Stomach (tissue), 9 donors: ENCODE results near the gene TRAIP. TPM values are rescaled to one million over a fixed set of nuclear protein-coding genes. Genes with fewer than 3 reads are reported as not detected.

Experiments used
- DNase-seq, 2 donors: peaks; one replicate each; pipeline versions ENCODE4 v3.0.0 to v3.0.0-alpha.2; 2013 to 2019
- H3K27ac ChIP-seq, 5 donors: fragments of 200-600 bp in 4 of 5; sonication (generic) in 4 of 5; one replicate each; pipeline ENCODE4 v1.5.1; 2013 to 2019; ENCODE audit warnings: mild to moderate bottlenecking in 1 of 5, moderate library complexity in 1 of 5
- H3K27me3 ChIP-seq, 3 donors: fragments of 200-600 bp; sonication (generic); one replicate each; pipeline ENCODE4 v1.5.1; 2017 to 2019; ENCODE audit warnings: mixed run types in 1 of 3
- H3K36me3 ChIP-seq, 4 donors: fragments of 200-600 bp; sonication (generic); 1 replicate in 3 of 4; 2 replicates in 1 of 4; pipeline ENCODE4 v1.5.1; 2016 to 2019
- H3K4me1 ChIP-seq, 4 donors: fragments of 200-600 bp; sonication (generic); one replicate each; pipeline ENCODE4 v1.5.1; 2016 to 2019
- H3K4me3 ChIP-seq, 4 donors: fragments of 200-600 bp; sonication (generic) in 3 of 4; one replicate each; pipeline ENCODE4 v1.5.1; 2016 to 2019; ENCODE audit warnings: mild to moderate bottlenecking in 1 of 4
- H3K9me3 ChIP-seq, 4 donors: fragments of 200-600 bp; sonication (generic); one replicate each; pipeline ENCODE4 v1.5.1; 2016 to 2019
- EP300 ChIP-seq: sonication (generic); formaldehyde crosslinking; IDR thresholded peaks from one replicate; pipeline ENCODE4 v1.6.1; 2017; ENCODE audit warnings: antibody characterized with exemption
- POLR2A ChIP-seq, 4 donors: fragments of 450-650 bp; IDR thresholded peaks; one replicate each; pipeline ENCODE4 v1.6.1; 2016; ENCODE audit warnings: antibody characterized with exemption in 4 of 4, control low read depth in 2 of 4, mild to moderate bottlenecking in 1 of 4, moderate library complexity in 1 of 4
- POLR2AphosphoS5 ChIP-seq, 3 donors: sonication (generic); formaldehyde crosslinking; IDR thresholded peaks; one replicate each; pipeline ENCODE4 v1.6.1; 2016; ENCODE audit warnings: antibody characterized with exemption in 3 of 3
- WGBS, 5 donors: extraction: QIAGEN DNeasy Blood & Tissue Kit in 3 of 5; methylation state at CpG; one replicate each; pipeline versions ENCODE4 v1.1.5 to v1.1.7; 2013 to 2018; 5-methylcytosine and 5-hydroxymethylcytosine counted together
- intact Hi-C: fragments of 100-400 bp; cut with DNase I; formaldehyde crosslinking; loops from one replicate; pipeline ENCODE4 v1.15.1; 2023; ENCODE audit warnings: low total_unique reads
- polyA plus RNA-seq, 3 donors: library from polyadenylated mRNA; stranded (reverse); fragments of 200-250 nt; gene quantifications; one replicate each; pipeline ENCODE4 v1.2.3, GENCODE V29; 2013
- total RNA-seq, 5 donors: library from RNA; depleted of rRNA; stranded (reverse); fragments of >200 nt; gene quantifications; one replicate each; pipeline versions ENCODE4 v1.1.0 to v1.2.3, GENCODE V29; 2014 to 2016
- TF ChIP-seq, protein P1 (sequence below), 7 experiments: fragments of 450-650 bp in 4 of 7; fragments of 200-600 bp in 3 of 7; sonication (generic) in 3 of 7; IDR thresholded peaks; one replicate each; pipeline ENCODE4 v1.5.1; 2016 to 2019; ENCODE audit warnings: antibody characterized with exemption in 7 of 7, control low read depth in 2 of 7, mild to moderate bottlenecking in 1 of 7
- donor health status: healthy with polysubstance abuse.
- donor health status: Bipolar disorder and iron deficiency.
- donor health status: healthy.

TRAIP gene
- total and polyA plus RNA-seq, 8 donors, result 1.5 to 7.0 (median 2.5) TPM; not detected in 2

DNA sequence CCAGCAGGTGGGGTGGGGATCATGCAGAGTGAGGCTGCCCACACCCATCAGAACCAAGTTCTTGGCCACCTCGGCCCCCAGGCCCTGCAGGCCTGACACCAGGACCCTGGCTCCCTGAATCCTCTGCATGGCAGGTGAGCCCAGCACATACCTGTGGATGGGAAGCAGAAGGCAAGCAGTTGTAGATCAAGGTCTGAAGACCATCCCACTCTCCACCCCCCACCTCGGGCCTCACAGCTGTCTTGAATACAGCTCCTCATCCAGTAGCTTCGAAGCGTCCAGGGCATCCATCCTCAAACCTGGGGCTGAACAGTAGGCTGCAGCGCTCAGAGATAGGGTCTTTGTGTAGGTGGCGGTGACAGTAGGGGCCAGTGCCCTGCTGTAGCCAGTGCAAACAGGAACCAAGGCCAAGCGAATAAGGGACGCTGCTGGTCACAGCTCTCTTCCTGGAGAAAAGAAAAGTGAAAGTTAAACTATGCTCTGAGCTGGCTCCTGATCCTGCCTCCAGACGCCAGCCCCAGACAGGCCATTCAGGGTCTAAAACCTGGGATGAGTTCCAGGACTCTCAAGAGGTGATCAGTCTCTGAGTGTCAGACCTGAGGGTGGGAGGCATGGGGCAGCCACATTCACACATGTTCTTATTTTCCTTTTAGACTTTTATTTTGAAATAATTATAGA is 42.7 kb downstream of the TRAIP start, which contains the start of gene UBA7:
TSS of gene UBA7 (minus strand) at position 457 of the 678 bp plus-strand sequence. CDS start at position 291, 166 bp downstream.
- Histone ChIP-seq H3K4me3 (peak within 1 kb of the TSS; percentile 50 to 58 (median 54)), H3K9me3 (no peaks in the 10 kb centered on the region), H3K36me3 (peaks cover 7 to 40% (median 38%) of the 10 kb centered on the region in 4 donors), H3K27me3 (no peaks in the 10 kb centered on the region), H3K27ac (peak within 1 kb of the TSS; percentile 53 to 85 (median 82)), H3K4me1 (peaks cover 13 to 35% (median 25%) of the 10 kb centered on the region in 4 donors)
- intact Hi-C loops, result no loop called here
- TF ChIP-seq POLR2AphosphoS5 (IDR thresholded peaks at IDR 0.05) (peak; percentile 19 to 41 (median 26)), EP300 (no peak)
- peak; percentile 61 to 89 for DNase-seq
- WGBS, 5 donors, result 2 to 12% (median 7%) methylated on average over 7 to 9 of the region's 9 CpGs

DNA sequence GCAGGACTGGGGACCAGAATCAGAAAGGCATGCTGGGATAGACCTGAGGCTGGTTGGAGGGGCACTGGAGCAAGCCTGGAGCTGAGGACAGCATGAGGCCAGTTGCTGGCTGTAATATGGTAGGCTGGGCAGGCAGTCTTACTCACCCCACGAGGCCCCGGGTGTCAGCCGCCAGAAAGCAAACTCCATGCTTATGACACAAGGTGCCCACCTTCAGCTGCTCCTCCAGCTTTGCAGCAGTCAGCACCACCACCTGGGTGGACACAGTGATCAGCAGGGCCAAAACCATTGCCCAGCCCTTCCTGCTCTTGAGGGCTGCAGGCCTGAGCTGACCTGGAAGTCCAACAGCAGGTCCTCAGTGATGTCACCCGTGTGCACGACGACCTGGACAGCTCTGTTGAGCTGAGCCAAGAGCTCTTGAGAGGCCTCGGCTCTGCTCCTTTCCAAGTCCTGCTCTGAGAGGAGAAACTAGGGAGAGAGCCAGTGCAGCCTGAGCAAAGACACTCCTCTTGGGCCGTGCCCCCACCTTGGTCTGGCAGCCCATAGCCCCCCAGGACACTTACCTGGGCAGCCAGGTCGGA is 43.4 kb downstream of the TRAIP start:
- Histone ChIP-seq H3K4me3 (peak overlapping the region; percentile 50 to 58 (median 54)), H3K27ac (peak overlapping the region; percentile 53 to 85 (median 82)), H3K4me1 (peaks cover 13 to 37% (median 26%) of the 10 kb centered on the region in 4 donors), H3K9me3 (no peaks in the 10 kb centered on the region), H3K27me3 (no peaks in the 10 kb centered on the region), H3K36me3 (peaks cover 7 to 46% (median 42%) of the 10 kb centered on the region in 4 donors)
- no peak for DNase-seq
- 15 to 41% (median 28%) methylated on average over 7 to 9 of the region's 9 CpGs for WGBS, 5 donors
- TF ChIP-seq, protein P1, sequence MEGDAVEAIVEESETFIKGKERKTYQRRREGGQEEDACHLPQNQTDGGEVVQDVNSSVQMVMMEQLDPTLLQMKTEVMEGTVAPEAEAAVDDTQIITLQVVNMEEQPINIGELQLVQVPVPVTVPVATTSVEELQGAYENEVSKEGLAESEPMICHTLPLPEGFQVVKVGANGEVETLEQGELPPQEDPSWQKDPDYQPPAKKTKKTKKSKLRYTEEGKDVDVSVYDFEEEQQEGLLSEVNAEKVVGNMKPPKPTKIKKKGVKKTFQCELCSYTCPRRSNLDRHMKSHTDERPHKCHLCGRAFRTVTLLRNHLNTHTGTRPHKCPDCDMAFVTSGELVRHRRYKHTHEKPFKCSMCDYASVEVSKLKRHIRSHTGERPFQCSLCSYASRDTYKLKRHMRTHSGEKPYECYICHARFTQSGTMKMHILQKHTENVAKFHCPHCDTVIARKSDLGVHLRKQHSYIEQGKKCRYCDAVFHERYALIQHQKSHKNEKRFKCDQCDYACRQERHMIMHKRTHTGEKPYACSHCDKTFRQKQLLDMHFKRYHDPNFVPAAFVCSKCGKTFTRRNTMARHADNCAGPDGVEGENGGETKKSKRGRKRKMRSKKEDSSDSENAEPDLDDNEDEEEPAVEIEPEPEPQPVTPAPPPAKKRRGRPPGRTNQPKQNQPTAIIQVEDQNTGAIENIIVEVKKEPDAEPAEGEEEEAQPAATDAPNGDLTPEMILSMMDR (IDR thresholded peaks at IDR 0.05), result no peak
- TF ChIP-seq EP300 (no peak), POLR2AphosphoS5 (IDR thresholded peaks at IDR 0.05) (no peak), POLR2A (IDR thresholded peaks at IDR 0.05) (no peak)
- intact Hi-C loops, result no loop called here

DNA sequence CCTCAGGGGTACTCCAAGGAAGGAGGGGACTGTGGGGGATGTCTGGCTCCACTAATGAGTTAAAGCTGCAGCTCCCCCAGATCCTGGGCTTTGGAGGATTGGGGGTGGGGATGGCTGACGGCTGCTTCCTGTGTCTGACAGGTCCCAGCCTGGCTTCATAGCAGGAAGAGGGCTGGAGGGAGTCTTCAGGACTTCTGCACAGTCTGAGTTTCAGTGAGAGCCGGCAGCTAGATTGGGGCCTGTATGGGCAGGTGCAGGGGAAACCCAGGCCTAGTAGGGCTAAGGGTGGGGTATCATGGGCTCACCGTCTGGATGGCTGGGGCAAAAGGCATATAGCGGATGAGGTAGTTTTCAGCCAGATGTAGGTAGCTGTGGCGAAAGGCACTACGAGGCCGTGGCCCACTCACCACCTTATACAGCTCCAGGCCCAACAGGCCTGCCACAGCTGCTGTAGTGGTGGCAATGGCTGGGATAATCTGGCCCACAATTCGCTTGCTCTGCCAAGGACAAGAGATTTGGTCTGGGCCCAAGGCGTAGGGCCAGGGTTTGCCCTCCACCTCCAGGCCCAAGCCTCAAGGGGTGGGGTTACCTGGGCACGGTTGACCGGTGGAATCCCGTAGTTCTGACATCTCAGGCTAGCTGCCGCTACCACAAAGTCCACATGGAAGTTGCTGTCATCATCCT is 48.8 kb downstream of the TRAIP start:
- Histone ChIP-seq H3K27me3 (no peaks in the 10 kb centered on the region), H3K27ac (peak overlapping the region in 4 of 5 donors; percentile 30 to 90 (median 81)), H3K9me3 (no peaks in the 10 kb centered on the region), H3K4me3 (no peak overlapping the region), H3K4me1 (peaks cover 43 to 71% (median 57%) of the 10 kb centered on the region in 4 donors), H3K36me3 (peaks cover 7 to 50% (median 43%) of the 10 kb centered on the region in 4 donors)
- intact Hi-C loops, result no loop called here
- DNase-seq, result peak in 1 of 2 donors; percentile 74
- TF ChIP-seq EP300 (no peak), POLR2AphosphoS5 (IDR thresholded peaks at IDR 0.05) (no peak), POLR2A (IDR thresholded peaks at IDR 0.05) (no peak)
- TF ChIP-seq, protein P1 (IDR thresholded peaks at IDR 0.05), result no peak
- WGBS, 5 donors, result 71 to 81% (median 76%) methylated on average over 10 to 13 of the region's 13 CpGs

DNA sequence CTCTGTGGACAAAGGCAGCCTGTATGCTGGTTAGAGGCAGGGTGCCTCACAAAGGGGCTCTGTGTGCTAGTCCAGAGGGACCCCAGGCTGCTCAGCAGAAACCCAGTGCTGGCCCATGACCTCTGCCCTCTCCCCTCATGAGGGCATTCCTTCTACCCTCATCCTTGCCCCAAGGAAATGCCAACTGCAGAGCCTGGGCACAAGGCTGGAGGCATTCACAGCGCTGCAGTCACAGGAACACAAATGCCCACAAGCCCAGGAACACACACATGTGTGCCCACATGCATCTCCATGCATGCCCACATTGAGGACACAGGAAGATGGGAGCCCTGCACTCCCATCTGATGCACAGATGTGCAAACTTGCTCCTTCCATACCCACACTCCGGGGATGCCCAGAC is 49.5 kb downstream of the TRAIP start:
- H3K9me3 ChIP-seq, result no peaks in the 10 kb centered on the region
- H3K4me1 ChIP-seq, result peaks cover 40 to 71% (median 59%) of the 10 kb centered on the region in 4 donors
- intact Hi-C loops, result no loop called here
- H3K36me3 ChIP-seq, result peaks cover 7 to 46% (median 36%) of the 10 kb centered on the region in 4 donors
- H3K27ac ChIP-seq, result peak overlapping the region in 4 of 5 donors; percentile 74 to 94 (median 89)
- H3K4me3 ChIP-seq, result no peak overlapping the region
- no peaks in the 10 kb centered on the region for H3K27me3 ChIP-seq
- 71 to 85% (median 80%) methylated on average over 1 to 2 of the region's 2 CpGs for WGBS, 5 donors
- TF ChIP-seq POLR2AphosphoS5 (IDR thresholded peaks at IDR 0.05) (no peak), POLR2A (IDR thresholded peaks at IDR 0.05) (no peak), EP300 (no peak)
- TF ChIP-seq, protein P1 (IDR thresholded peaks at IDR 0.05), result no peak
- no peak for DNase-seq
